Measurements from ENCODE around the gene MINDY1. TPM values are rescaled to one million over a fixed set of nuclear protein-coding genes. Genes with fewer than 3 reads are reported as not detected.

Gene MINDY1
- total and polyA plus RNA-seq, 10 of the 15 experiments (the other 5 are each of a cell fraction or from before 2014, with no cell fraction given) = 0.48 to 8.8 (median 5.0) TPM

GRCh38 chr1:151012684-151013471, 6.2 kb upstream of the MINDY1 start (continued):
- TF ChIP-seq ATF7 (IDR thresholded peaks at IDR 0.05; ENCODE audit: low read depth) (no peak), NR2F1 (conservative IDR thresholded peaks at IDR 0.05) (no peak), NRF1 (conservative IDR thresholded peaks at IDR 0.05; ENCODE audit: low read depth, low read length) (no peak), PBX3 (IDR thresholded peaks at IDR 0.05; ENCODE audit: insufficient replicate concordance, low read depth, low read length) (no peak), NFYA (IDR thresholded peaks at IDR 0.05; ENCODE audit: borderline replicate concordance, low read depth, low read length) (no peak), SPI1 (IDR thresholded peaks at IDR 0.05; ENCODE audit: borderline replicate concordance, insufficient read depth, low read depth, low read length) (no peak), TCF12 (IDR thresholded peaks at IDR 0.05; ENCODE audit: low read depth, low read length) (no peak), POLR2AphosphoS5 (IDR thresholded peaks at IDR 0.05; ENCODE audit: low read length) (no peak)

- DNase-seq (ENCODE audit: low read depth, low spot score) (no peak), ATAC-seq (no peak), FAIRE-seq (no peak)
- no TSS peak for BruUV-seq (replicated peaks)
- SMC1A ChIA-PET (ENCODE audit: uncharacterized antibody, unreplicated experiment) = no interaction called here
- no peaks in the 10 kb centered on the region for H3K27me3 ChIP-seq (replicated peaks in 1 of 2; ENCODE audit: control insufficient read depth in 2 of 2, insufficient read depth in 2 of 2, low read length in 1 of 2)
- H3K4me2 ChIP-seq (ENCODE audit: control insufficient read depth, insufficient read depth) = no peak overlapping the region
- no peaks in the 10 kb centered on the region for H3K9me3 ChIP-seq (replicated peaks; ENCODE audit: control insufficient read depth, insufficient read depth, low read length)
- H3K4me3 ChIP-seq = no peak overlapping the region
- no peak overlapping the region for H3K27ac ChIP-seq (ENCODE audit: control insufficient read depth, insufficient read depth)
- no peak overlapping the region for H3K9ac ChIP-seq (ENCODE audit: control insufficient read depth, insufficient read depth, low read length)
- intact Hi-C loops (cut with micrococcal nuclease; ENCODE audit: unreplicated experiment) = no loop called here
- no peaks in the 10 kb centered on the region for H3K36me3 ChIP-seq (ENCODE audit: control insufficient read depth in 2 of 2, insufficient read depth in 2 of 2, low read length in 1 of 2)
- in situ Hi-C loops (cut with MboI) = no loop called here
- H3K79me2 ChIP-seq (ENCODE audit: control insufficient read depth, insufficient read depth, low read length) = peaks cover 11% of the 10 kb centered on the region
- 73% methylated on average over 4 of the region's 4 CpGs for WGBS (ENCODE audit: insufficient coverage, insufficient replicate concordance, low lambda C conversion rate, missing lambda C conversion rate)
- no peak for TF ChIP-seq ZNF622 (IDR thresholded peaks at IDR 0.05)
- TF ChIP-seq ZBTB11 (CRISPR knock-in tag; IDR thresholded peaks at IDR 0.05) = no peak
- H2AFZ ChIP-seq (ENCODE audit: control insufficient read depth, low read depth, low read length) = no peak overlapping the region
- H3K4me1 ChIP-seq (ENCODE audit: control insufficient read depth, insufficient read depth, low read length) = peaks cover 7% of the 10 kb centered on the region
- CTCF ChIA-PET = interaction anchor here (1.2 to 1.9 kb wide), 2 partner anchors 13 to 77 kb away, joined by 3 to 7 read pairs; no protein-coding TSS in a partner anchor
- POLR2A ChIA-PET = interaction anchor here (0.6 to 1.3 kb wide), 2 partner anchors 47 to 87 kb away, joined by 4 to 5 read pairs; no protein-coding TSS in a partner anchor
- H4K20me1 ChIP-seq (ENCODE audit: control insufficient read depth, insufficient read depth) = no peaks in the 10 kb centered on the region
- RAD21 ChIA-PET (ENCODE audit: unreplicated experiment) = no interaction called here
Observed at GRCh38 chr1:151011154-151011850, 4.6 kb upstream of the MINDY1 start.
